GM12878 (cell line): Measurements from ENCODE around the gene C2orf69. TPM values are rescaled to one million over a fixed set of nuclear protein-coding genes. Genes with fewer than 3 reads are reported as not detected.

Source experiments
- ATAC-seq: fragments of 200-7000 bp; cut with Tn5 transposase; 3 replicates; pipeline ENCODE4 v1.9.1; 2020; ENCODE audit warnings: mild to moderate bottlenecking, moderate library complexity
- BruUV-seq: library from RNA; stranded (reverse); fragments of 400-500 nt; replicated peaks from 2 replicates; lab custom pipeline; 2021; lab: Mats Ljungman, UMichigan
- CTCF ChIA-PET: fragments of 300-600 bp; sonication (Branson Sonifier 250); formaldehyde crosslinking; extraction: SDS; loops from one replicate; lab custom pipeline; 2021; ENCODE audit warnings: inconsistent platforms; lab: Yijun Ruan, JAX
- POLR2A ChIA-PET: fragments of 350-600 bp; formaldehyde crosslinking; extraction: SDS; loops from one replicate; lab custom pipeline; 2021; ENCODE audit warnings: inconsistent platforms; lab: Charles Lee
- RAD21 ChIA-PET: fragments of 300-600 bp; sonication (Branson Sonifier 250); formaldehyde crosslinking; loops from one replicate; lab custom pipeline; 2023; ENCODE audit warnings: antibody characterized with exemption; ENCODE audit not compliant: unreplicated experiment; lab: Charles Lee
- SMC1A ChIA-PET: fragments of 300-600 bp; sonication (Branson Sonifier 250); formaldehyde crosslinking; loops from one replicate; lab custom pipeline; 2023; ENCODE audit not compliant: unreplicated experiment, uncharacterized antibody; lab: Charles Lee
- DNase-seq: peaks from one replicate; pipeline ENCODE4 v3.0.0-alpha.2; 2011; ENCODE audit warnings: low read depth, low spot score
- FAIRE-seq: peaks from 3 replicates; lab custom pipeline; 2011; peaks lifted over from hg19 to GRCh38; lab: Jason Lieb, UNC
- H2AFZ ChIP-seq: 2 replicates; pipeline ENCODE4 v1.6.0; 2011; ENCODE audit warnings: low read depth, low read length, control low read depth; ENCODE audit not compliant: control insufficient read depth
- H3K27ac ChIP-seq: 2 replicates; pipeline ENCODE4 v1.5.1; 2011; ENCODE audit warnings: control low read depth; ENCODE audit not compliant: control insufficient read depth, insufficient read depth
- H3K27me3 ChIP-seq, 2 experiments: replicated peaks in 1 of 2; 2 replicates each; pipeline versions ENCODE4 v1.6.0 to v1.6.1; 2011; ENCODE audit warnings: low read length in 1 of 2; ENCODE audit not compliant: control insufficient read depth in 2 of 2, insufficient read depth in 2 of 2
- H3K36me3 ChIP-seq, 2 experiments: 2 replicates each; pipeline ENCODE4 v1.5.1; 2011; ENCODE audit warnings: low read length in 1 of 2; ENCODE audit not compliant: control insufficient read depth in 2 of 2, insufficient read depth in 2 of 2
- H3K4me1 ChIP-seq: 2 replicates; pipeline ENCODE4 v1.6.1; 2011; ENCODE audit warnings: mild to moderate bottlenecking, low read length, moderate library complexity, mixed read lengths; ENCODE audit not compliant: control insufficient read depth, insufficient read depth
- H3K4me2 ChIP-seq: 2 replicates; pipeline ENCODE4 v1.6.0; 2011; ENCODE audit warnings: control low read depth; ENCODE audit not compliant: control insufficient read depth, insufficient read depth
- H3K4me3 ChIP-seq: fragments of 200-600 bp; sonication (generic); 2 replicates; pipeline ENCODE4 v1.5.1; 2016
- H3K79me2 ChIP-seq: 2 replicates; pipeline ENCODE4 v1.6.0; 2011; ENCODE audit warnings: low read length; ENCODE audit not compliant: control insufficient read depth, insufficient read depth
- H3K9ac ChIP-seq: 2 replicates; pipeline ENCODE4 v1.8.0; 2011; ENCODE audit warnings: low read length, control low read depth, mixed read lengths; ENCODE audit not compliant: control insufficient read depth, insufficient read depth
- H3K9me3 ChIP-seq: replicated peaks from 3 replicates; pipeline ENCODE4 v1.5.1; 2011; ENCODE audit warnings: mild to moderate bottlenecking, low read length; ENCODE audit not compliant: control insufficient read depth, insufficient read depth
- H4K20me1 ChIP-seq: 2 replicates; pipeline ENCODE4 v1.6.0; 2011; ENCODE audit not compliant: control insufficient read depth, insufficient read depth
- BHLHE40 ChIP-seq, 2 experiments: fragments of 450-650 bp in 1 of 2; IDR thresholded peaks; 2 replicates each; pipeline ENCODE4 v1.6.1; 2011 to 2017; ENCODE audit warnings: low read depth in 2 of 2, borderline replicate concordance in 1 of 2, improper control_type of control experiment in 1 of 2, low read length in 1 of 2, mild to moderate bottlenecking in 1 of 2
- HDAC6 ChIP-seq: fragments of 200-600 bp; sonication (generic); IDR thresholded peaks from one replicate; pipeline ENCODE4 v1.8.0; 2017; ENCODE audit warnings: antibody characterized with exemption; ENCODE audit not compliant: unreplicated experiment
- IKZF1 ChIP-seq: fragments of 450-650 bp; conservative IDR thresholded peaks from 2 replicates; pipeline ENCODE4 v1.6.1; 2017; ENCODE audit warnings: antibody characterized with exemption, mild to moderate bottlenecking
- LARP7 ChIP-seq: fragments of 450-650 bp; IDR thresholded peaks from 2 replicates; pipeline ENCODE4 v1.6.1; 2017; ENCODE audit warnings: mild to moderate bottlenecking
- RBBP5 ChIP-seq: fragments of 200-600 bp; sonication (generic); conservative IDR thresholded peaks from 2 replicates; pipeline ENCODE4 v1.6.1; 2016
- SMAD1 ChIP-seq: fragments of 450-650 bp; IDR thresholded peaks from 2 replicates; pipeline ENCODE4 v1.6.1; 2018; ENCODE audit warnings: mild to moderate bottlenecking, low read depth; ENCODE audit not compliant: partially characterized antibody
- STAT3 ChIP-seq: IDR thresholded peaks from 2 replicates; pipeline ENCODE4 v1.6.1; 2011; ENCODE audit warnings: low read depth, low read length, improper control_type of control experiment
- SUZ12 ChIP-seq: fragments of 200-600 bp; sonication (generic); IDR thresholded peaks from one replicate; pipeline ENCODE4 v1.6.1; 2018; ENCODE audit warnings: antibody characterized with exemption, mild to moderate bottlenecking; ENCODE audit not compliant: unreplicated experiment
- TCF12 ChIP-seq: IDR thresholded peaks from 2 replicates; pipeline ENCODE4 v1.6.1; 2011; ENCODE audit warnings: low read depth, mild to moderate bottlenecking, low read length
- YBX1 ChIP-seq: fragments of 450-650 bp; IDR thresholded peaks from 2 replicates; pipeline ENCODE4 v1.6.1; 2016; ENCODE audit warnings: antibody characterized with exemption
- ZNF24 ChIP-seq: fragments of 450-650 bp; IDR thresholded peaks from 2 replicates; pipeline ENCODE4 v1.6.1; 2017; ENCODE audit warnings: antibody characterized with exemption, mild to moderate bottlenecking
- WGBS: methylation state at CpG from one replicate; pipeline ENCODE4 v1.1.6; 2016; ENCODE audit warnings: low lambda C conversion rate; ENCODE audit not compliant: insufficient replicate concordance, insufficient coverage; ENCODE audit errors: missing lambda C conversion rate; 5-methylcytosine and 5-hydroxymethylcytosine counted together
- in situ Hi-C: fragments of 300-500 bp; cut with MboI; formaldehyde crosslinking; loops from 9 replicates; pipeline ENCODE4 v1.14.3; 2018; ENCODE audit warnings: mixed read lengths
- intact Hi-C: fragments of 100-400 bp; cut with micrococcal nuclease; formaldehyde crosslinking; loops from one replicate; pipeline ENCODE4 v1.14.2; 2022; ENCODE audit not compliant: unreplicated experiment
- polyA plus RNA-seq, 11 experiments: library from polyadenylated mRNA; depleted of rRNA in 4 of 11; unstranded in 6 of 11; stranded (reverse) in 5 of 11; fragments of >200 nt; fragmentation: Nextera tagmentation in 4 of 11; fragmentation: Illumina TruSeq in 1 of 11; extraction: Ambion mirVana in 4 of 11; extraction: Trizol in 1 of 11; gene quantifications; 1 replicate in 1 of 11; 2 replicates in 10 of 11; pipeline versions ENCODE4 v1.2.1 to v1.2.3, GENCODE V29; 2011 to 2016; ENCODE audit warnings: inconsistent platforms in 2 of 11, missing spikeins in 2 of 11, low read depth in 1 of 11
- total RNA-seq, 4 experiments: library from RNA; depleted of rRNA in 3 of 4; stranded (reverse); fragments of >200 nt in 3 of 4; fragmentation: Illumina TruSeq in 1 of 4; extraction: Trizol in 1 of 4; gene quantifications; 2 replicates each; pipeline versions ENCODE4 v1.2.1 to v1.2.3, GENCODE V29; 2013 to 2021
- TF ChIP-seq, protein P1 (sequence below): IDR thresholded peaks from 2 replicates; pipeline ENCODE4 v1.6.1; 2011; ENCODE audit warnings: low read depth, mild to moderate bottlenecking, low read length, moderate library complexity, borderline replicate concordance; ENCODE audit errors: extremely low read depth
- TF ChIP-seq, protein P2 (sequence below): fragments of 450-650 bp; IDR thresholded peaks from 2 replicates; pipeline ENCODE4 v1.6.1; 2014; ENCODE audit warnings: mild to moderate bottlenecking

C2orf69 gene
- total and polyA plus RNA-seq, 10 of the 15 experiments (the other 5 are each of a cell fraction or from before 2014, with no cell fraction given) = 6.3 to 20.3 (median 11.1) TPM

DNA sequence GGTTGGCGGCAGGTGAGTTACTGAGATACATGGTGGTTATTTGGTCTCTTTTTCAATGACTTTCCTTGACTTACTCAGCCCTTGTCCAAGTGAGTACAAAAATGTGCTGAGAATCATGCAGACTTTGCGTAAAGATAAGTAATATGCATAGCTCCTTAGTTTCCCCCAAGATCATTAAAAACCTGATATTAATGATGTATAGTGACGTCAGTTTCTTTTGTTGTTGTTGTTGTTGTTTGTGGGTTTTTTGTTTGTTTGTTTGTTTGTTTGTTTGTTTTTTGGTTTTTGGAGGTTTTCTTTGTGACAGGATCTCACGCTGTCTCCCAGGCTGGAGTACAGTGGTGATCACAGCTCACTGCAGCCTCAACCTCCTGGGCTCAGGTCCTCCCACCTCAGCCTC, 45.2 kb upstream of the C2orf69 start:
- no peak for DNase-seq
- BruUV-seq = no TSS peak
- Histone ChIP-seq H2AFZ (no peak overlapping the region), H3K4me2 (no peak overlapping the region)
- POLR2A ChIA-PET = no interaction called here
- TF ChIP-seq ZNF24 (no peak), IKZF1 (no peak), BHLHE40 (IDR thresholded peaks at IDR 0.05; ENCODE audit: borderline replicate concordance in 1 of 2, low read depth in 2 of 2, low read length in 1 of 2) (no peak), HDAC6 (no peak), SUZ12 (no peak), STAT3 (no peak), SMAD1 (no peak), YBX1 (no peak), RBBP5 (no peak), TCF12 (no peak), LARP7 (no peak)
- TF ChIP-seq, protein P1, sequence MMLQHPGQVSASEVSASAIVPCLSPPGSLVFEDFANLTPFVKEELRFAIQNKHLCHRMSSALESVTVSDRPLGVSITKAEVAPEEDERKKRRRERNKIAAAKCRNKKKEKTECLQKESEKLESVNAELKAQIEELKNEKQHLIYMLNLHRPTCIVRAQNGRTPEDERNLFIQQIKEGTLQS = no peak
- TF ChIP-seq, protein P2, sequence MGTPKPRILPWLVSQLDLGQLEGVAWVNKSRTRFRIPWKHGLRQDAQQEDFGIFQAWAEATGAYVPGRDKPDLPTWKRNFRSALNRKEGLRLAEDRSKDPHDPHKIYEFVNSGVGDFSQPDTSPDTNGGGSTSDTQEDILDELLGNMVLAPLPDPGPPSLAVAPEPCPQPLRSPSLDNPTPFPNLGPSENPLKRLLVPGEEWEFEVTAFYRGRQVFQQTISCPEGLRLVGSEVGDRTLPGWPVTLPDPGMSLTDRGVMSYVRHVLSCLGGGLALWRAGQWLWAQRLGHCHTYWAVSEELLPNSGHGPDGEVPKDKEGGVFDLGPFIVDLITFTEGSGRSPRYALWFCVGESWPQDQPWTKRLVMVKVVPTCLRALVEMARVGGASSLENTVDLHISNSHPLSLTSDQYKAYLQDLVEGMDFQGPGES = no peak
- TF ChIP-seq, all 136 proteins: peak for 0
- H4K20me1 ChIP-seq = no peaks in the 10 kb centered on the region
- no peaks in the 10 kb centered on the region for H3K27me3 ChIP-seq
- no peak overlapping the region for H3K9ac ChIP-seq
- H3K79me2 ChIP-seq = no peaks in the 10 kb centered on the region
- FAIRE-seq (no peak), ATAC-seq (no peak)
- CTCF ChIA-PET = no interaction called here
- intact Hi-C loops = no loop called here
- SMC1A ChIA-PET = interaction anchor here (0.7 kb wide), 1 partner anchor 1592 kb away, joined by 3 read pairs; no protein-coding TSS in a partner anchor
- in situ Hi-C loops = no loop called here
- H3K4me3 ChIP-seq = no peak overlapping the region
- RAD21 ChIA-PET = no interaction called here
- H3K4me1 ChIP-seq = no peaks in the 10 kb centered on the region
- 76% methylated on average over 4 of the region's 4 CpGs for WGBS
- H3K36me3 ChIP-seq = no peaks in the 10 kb centered on the region
- H3K9me3 ChIP-seq = no peaks in the 10 kb centered on the region
- H3K27ac ChIP-seq = no peak overlapping the region
